GM19438 (cell line): ENCODE results near the gene CREB5.
"Not testable (repeated sequence)": the region's sequence is repeated elsewhere in the genome, so short reads cannot be mapped to it uniquely, and the experiment has no call there.

Source experiments
- ATAC-seq: cut with Tn5 transposase; IDR thresholded peaks from one replicate; pipeline ENCODE4 v1.9.1; 2021; ENCODE audit warnings: low read depth; ENCODE audit not compliant: unreplicated experiment

CREB5 gene

GRCh38 chr7:28818996-28819395 lies 406.7 kb downstream of the CREB5 start:
- ATAC-seq: no peak

GRCh38 chr7:28823582-28823981 lies 411.3 kb downstream of the CREB5 start:
- ATAC-seq: no peak

GRCh38 chr7:28825817-28826448 lies 413.6 kb downstream of the CREB5 start:
- ATAC-seq: not testable (repeated sequence)

GRCh38 chr7:28830846-28831245 lies 418.5 kb downstream of the CREB5 start:
- no peak for ATAC-seq

- no peak for ATAC-seq
Measured at GRCh38 chr7:28832669-28833068, 420.4 kb downstream of the CREB5 start.

GRCh38 chr7:28835800-28836199 lies 423.5 kb downstream of the CREB5 start:
- ATAC-seq: no peak

- no peak for ATAC-seq
Measured at GRCh38 chr7:28836716-28837115, 424.4 kb downstream of the CREB5 start.

- ATAC-seq: no peak
Measured at GRCh38 chr7:28837216-28837615, 424.9 kb downstream of the CREB5 start.

GRCh38 chr7:28840592-28840995 lies 428.3 kb downstream of the CREB5 start:
- ATAC-seq: no peak

- ATAC-seq: no peak
Measured at GRCh38 chr7:28841766-28842165, 429.4 kb downstream of the CREB5 start.

GRCh38 chr7:28842769-28843295 lies 430.5 kb downstream of the CREB5 start:
- no peak for ATAC-seq

GRCh38 chr7:28845106-28845505 lies 432.8 kb downstream of the CREB5 start:
- no peak for ATAC-seq

- no peak for ATAC-seq
Measured at GRCh38 chr7:28847176-28847575, 434.9 kb downstream of the CREB5 start.

- ATAC-seq: no peak
Measured at GRCh38 chr7:28847681-28848080, 435.4 kb downstream of the CREB5 start.

- no peak for ATAC-seq
Measured at GRCh38 chr7:28848906-28849305, 436.6 kb downstream of the CREB5 start.

- ATAC-seq: no peak
Measured at GRCh38 chr7:28850699-28851098, 438.4 kb downstream of the CREB5 start.

- ATAC-seq: no peak
Measured at GRCh38 chr7:28853150-28853549, 440.8 kb downstream of the CREB5 start.

- ATAC-seq: peak; percentile 98
Measured at GRCh38 chr7:28853834-28854749, 441.8 kb downstream of the CREB5 start.

- no peak for ATAC-seq
Measured at GRCh38 chr7:28854750-28855074, 442.4 kb downstream of the CREB5 start.

- ATAC-seq: no peak
Measured at GRCh38 chr7:28855538-28856217, 443.4 kb downstream of the CREB5 start.

GRCh38 chr7:28856656-28857055 lies 444.3 kb downstream of the CREB5 start:
- no peak for ATAC-seq
